ENCODE data around the gene MAPK13. TPM values are rescaled to one million over a fixed set of nuclear protein-coding genes. Genes with fewer than 3 reads are reported as not detected.

The MAPK13 gene
- total RNA-seq, 1 donor from 2014 or later = 97.9 TPM

DNA sequence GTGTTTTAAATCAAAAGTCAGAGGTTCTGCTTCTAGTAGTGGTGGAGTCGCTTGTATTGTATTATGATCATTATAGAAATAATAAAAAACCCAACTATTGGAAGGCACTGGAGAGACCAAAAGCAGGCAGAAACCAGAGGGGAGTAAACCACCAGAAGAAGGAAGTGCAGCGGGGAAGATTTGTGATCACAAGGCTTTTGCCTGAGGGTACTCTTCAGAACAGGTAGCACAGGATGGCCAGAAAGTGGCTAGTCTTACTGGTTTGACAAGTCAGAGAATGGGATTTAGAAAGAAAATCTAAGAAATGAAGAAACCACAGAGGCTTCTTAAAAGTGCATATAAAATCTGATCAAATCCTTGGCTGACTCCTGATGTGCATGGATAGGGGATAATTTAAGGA lies 24.0 kb downstream of the MAPK13 start:
- peak; percentile 94 for ATAC-seq

DNA sequence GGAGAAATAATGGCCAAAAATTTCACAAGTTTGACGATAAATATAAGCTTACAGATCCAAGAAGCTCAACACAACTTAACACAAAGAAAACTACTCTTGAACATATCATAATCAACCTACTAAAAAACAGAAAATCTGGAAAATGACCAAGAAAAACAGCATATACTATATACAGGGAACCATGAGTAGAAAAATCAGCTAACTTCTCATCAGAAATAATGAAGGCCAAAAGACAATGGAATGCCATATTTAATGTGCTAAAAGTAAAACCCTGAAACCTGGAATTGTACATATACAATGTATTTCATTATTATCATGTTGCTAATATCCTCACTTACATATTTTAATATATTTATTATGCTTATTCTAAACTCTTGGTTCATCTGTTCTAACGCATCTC lies 25.3 kb downstream of the MAPK13 start:
- ATAC-seq = no peak

DNA sequence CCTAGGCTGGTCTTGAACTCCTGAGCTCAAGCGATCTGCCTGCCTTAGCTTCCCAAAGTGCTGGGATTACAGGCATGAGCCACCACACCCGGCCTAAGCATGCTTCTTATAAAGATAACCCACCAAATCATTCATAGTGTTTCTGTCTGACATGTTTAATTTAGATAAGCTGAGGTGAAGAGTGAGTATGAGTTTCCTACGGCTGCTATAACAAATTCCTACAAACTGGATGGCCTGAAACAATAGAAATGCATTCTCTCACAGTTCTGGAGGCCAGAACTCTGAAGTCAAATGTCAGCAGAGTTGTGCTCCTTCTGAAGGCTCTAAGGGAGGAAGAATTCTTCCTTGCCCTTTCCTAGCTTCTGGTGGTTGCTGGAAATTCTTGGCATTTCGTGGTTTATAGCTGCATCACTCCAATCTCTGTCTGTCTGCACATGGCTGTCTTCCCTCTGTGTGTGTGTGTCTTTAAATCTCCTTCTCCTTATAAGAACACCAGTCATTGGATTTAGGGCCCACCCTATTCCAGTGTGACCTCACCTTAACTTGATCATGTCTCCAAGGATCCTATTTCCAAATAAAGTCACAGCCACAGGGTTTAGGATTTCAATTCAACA lies 29.9 kb downstream of the MAPK13 start:
- ATAC-seq = no peak

DNA sequence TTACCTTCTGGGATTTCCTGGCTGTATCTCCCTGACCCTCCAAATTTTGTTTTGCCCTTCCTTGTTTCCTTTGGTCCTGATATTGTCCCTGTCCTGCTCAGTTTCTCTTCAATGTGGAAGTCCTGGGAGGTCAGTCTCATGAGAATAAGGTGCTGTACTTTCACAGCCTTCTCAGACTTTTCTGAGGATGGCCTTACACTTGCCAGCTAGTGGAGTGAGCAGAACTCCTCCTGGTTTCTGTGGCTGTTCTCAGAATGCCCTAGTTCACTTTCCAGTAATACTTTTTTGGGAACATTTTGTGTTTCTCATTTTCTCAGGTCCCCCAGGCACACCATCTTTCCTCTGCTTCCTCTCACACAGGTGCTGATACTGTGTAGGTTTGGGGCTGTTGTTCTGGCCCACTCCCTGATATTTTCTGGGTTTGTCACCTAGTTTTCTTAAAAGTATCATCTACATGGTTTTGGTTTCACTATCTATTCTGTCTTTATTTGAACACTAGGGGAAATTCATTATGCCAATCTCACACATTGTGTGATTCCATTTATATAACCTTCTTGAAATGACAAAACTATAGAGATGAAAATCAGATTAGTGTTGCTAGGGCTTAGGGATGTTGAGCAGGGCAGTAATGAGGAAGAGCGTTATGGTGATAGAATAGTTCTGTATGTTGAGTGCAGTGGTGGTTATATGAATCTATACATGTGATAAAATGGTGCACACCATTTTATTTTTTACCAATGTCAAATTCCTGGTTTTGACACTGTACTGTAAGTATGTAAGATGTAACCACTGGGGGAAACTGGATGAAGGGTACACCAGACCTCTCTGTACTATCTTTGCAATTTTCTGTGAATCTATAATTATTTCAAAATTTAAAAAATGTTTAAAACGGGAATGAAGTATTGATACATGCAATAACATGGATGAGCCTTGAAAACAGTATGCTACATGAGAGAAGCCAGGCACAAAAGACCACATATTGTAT lies 39.0 kb downstream of the MAPK13 start:
- no peak for ATAC-seq

DNA sequence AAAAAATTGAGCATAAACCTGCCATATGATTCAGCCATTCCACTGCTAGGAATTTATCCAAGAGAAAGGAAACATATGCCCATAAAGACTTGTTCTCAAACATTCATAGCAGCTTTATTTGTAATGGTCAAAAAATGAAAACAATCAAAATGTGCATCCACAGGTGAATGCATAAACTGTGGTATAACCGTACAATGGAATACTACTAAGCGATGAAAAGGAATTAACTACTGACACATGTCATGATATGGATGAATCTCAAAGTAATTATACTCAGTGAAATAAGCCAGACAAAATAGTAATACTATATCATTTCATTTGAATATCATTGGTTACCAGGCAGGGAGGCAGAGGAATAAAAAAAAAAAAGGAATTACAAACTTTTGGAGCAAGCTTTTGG lies 40.4 kb downstream of the MAPK13 start:
- no peak for ATAC-seq

DNA sequence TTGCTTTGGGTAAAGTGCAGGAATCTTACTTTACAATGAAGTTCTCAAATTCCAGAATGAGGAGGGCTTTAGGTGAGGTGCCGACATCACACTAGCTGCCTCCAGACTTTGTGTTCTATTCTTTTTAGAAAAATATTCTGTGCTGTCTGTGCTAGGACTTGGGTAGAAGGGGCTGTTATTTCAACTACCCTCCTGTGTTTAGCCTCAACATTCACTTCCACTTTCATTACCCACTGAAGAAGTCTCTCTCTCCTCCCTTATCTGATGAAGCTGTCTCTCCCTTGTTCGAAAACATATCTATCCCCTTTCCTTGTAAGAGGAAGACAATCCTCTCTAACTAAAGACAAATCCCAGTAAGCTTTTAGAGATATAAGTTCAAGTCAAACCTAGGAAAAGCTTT lies 41.3 kb downstream of the MAPK13 start:
- ATAC-seq = no peak

DNA sequence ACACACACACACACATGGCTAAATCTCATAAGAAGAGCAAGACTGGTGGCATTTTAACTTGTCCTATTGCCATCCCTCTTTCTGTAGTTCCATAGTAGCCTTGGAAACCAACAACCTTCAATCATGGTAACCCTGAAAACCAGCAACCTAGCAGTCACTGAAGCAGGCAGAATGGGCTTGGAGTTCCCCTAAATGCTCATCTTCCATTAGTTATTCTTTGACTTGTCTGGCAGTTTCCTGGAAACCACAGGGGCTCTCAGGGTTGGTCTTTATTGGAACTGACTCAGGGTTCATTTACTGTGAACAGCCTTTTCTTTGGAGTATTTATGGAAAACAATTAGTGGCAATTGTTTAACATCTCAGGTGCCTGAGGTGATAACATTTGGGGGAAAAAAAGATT lies 46.9 kb downstream of the MAPK13 start:
- no peak for ATAC-seq

DNA sequence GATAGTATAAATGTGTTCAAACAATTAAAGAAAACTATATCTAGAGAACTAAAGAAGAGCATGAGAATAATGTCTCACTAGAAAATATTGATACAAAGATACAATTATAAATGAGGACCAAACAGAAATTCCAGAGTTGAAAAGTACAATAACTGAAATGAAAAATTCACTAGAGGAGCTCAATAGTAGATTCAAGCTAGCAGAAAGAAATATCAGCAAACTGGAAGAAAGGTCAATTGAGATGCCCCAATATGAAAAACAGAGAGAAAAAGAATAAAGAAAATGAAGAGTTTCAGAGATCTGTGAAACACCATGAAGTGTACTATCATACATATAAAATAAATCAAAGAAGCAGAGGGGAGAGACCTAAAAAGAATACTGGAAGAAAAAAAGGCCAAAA lies 48.2 kb downstream of the MAPK13 start:
- ATAC-seq = no peak

DNA sequence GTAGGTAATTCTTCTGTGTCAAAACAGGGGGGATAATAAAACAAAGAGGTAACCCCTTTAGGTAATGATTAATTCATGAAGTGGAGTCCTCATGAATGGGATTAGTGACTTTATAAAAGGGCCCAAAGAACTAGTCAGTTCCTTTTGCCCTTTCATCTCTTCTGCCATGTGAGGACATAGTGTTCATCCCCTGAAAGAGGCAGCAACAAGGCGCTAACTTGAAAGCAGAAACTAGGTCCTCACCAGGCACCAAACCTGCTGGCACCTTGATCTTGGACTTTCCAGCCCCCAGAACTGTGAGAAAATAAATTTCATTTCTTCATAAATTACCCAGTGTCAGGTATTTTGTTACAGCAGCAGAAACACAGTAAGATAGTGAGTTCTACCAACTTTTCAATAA lies 49.8 kb downstream of the MAPK13 start:
- no peak for ATAC-seq

DNA sequence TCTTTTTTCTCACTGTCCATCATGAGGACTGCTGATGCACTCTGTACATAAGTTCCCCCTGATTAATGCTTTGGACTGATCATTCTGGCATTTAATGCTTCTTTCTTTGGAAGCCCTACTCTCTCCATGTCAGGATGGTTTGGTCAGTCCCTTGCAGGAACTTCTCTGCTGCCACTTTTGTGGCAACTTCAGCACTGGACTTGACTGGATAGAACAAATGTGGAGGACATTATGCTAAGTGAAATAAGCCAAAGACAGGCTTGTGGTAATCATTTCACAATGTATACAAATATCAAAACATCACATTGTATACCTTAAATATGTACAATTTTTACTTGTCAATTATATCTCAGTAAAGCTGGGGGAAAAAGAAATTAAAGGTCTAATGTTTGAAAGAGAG lies 54.0 kb downstream of the MAPK13 start:
- no peak for ATAC-seq

DNA sequence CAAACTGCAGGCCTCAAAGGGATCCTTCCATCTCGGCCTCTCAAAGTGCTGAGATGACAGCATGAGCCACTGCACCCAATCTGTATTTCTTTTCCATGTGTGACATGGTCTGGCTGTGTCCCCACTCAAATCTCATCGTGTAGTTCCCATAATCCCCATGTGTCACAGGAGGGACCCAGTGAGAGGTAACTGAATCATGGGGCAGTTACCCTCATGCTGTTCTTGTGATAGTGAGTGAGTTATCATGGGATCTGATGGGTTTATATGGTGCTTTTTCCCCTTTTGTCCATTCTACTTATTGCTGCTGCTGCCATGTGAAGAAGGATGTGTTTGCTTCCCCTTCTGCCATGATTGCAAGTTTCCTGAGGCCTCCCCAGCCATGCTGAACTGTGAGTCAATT lies 55.9 kb downstream of the MAPK13 start:
- ATAC-seq = no peak

DNA sequence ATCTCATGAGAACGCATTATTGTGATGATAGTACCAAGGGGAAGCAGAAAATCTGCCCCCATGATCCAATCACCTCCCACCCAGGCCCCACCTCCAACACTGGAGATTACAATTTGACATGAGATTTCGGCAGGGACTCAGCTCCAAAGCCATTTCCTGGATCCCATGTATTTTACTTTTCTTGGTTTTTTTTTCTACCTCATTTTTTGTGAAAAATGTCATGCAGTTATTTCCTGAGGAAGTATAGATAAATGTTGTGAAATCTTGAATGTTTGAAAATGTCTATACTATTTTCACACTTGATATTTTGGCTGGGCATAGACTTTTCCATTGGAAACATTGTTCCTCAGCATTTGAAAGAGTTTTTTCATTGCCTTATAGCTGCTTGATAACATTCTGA lies 57.1 kb downstream of the MAPK13 start:
- no peak for ATAC-seq

Other genes with a start within 250 kb of the MAPK13 start
- 44.7 TPM for gene SRPK1, start 209.4 kb upstream of the MAPK13 start, total RNA-seq
- gene SLC26A8, start 105.9 kb upstream of the MAPK13 start, total RNA-seq = 0.04 TPM
- 39.9 TPM for gene MAPK14, start 102.7 kb upstream of the MAPK13 start, total RNA-seq
- 14.5 TPM for gene BRPF3, start 66.2 kb downstream of the MAPK13 start, total RNA-seq
- 0.20 TPM for gene PNPLA1, start 139.5 kb downstream of the MAPK13 start, total RNA-seq
- not detected for gene BNIP5, start 206.4 kb downstream of the MAPK13 start, total RNA-seq